HepG2 (cell line): ENCODE data around the gene TMCC2. TPM values are rescaled to one million over a fixed set of nuclear protein-coding genes. Genes with fewer than 3 reads are reported as not detected.

ENCODE experiments used
- ARNTL ChIP-seq: sonication (generic); formaldehyde crosslinking; IDR thresholded peaks from 2 replicates; pipeline ENCODE4 v1.4.0; 2020; ENCODE audit warnings: mild to moderate bottlenecking, missing genetic modification reagents
- ATAD3A ChIP-seq: sonication (generic); formaldehyde crosslinking; IDR thresholded peaks from 2 replicates; pipeline ENCODE4 v1.4.0; 2020; ENCODE audit warnings: missing genetic modification reagents
- HDAC2 ChIP-seq: sonication (generic); formaldehyde crosslinking; IDR thresholded peaks from 2 replicates; pipeline ENCODE4 v1.4.0; 2020; ENCODE audit warnings: missing genetic modification reagents
- HES4 ChIP-seq: sonication (generic); formaldehyde crosslinking; IDR thresholded peaks from 2 replicates; pipeline ENCODE4 v1.9.0; 2021; ENCODE audit warnings: mild to moderate bottlenecking, missing genetic modification reagents, borderline replicate concordance
- HNF4A ChIP-seq: sonication (generic); formaldehyde crosslinking; IDR thresholded peaks from 2 replicates; pipeline ENCODE4 v1.4.0; 2020; ENCODE audit warnings: missing genetic modification reagents
- HNRNPLL ChIP-seq: fragments of 200-400 bp; formaldehyde crosslinking; IDR thresholded peaks from 2 replicates; pipeline ENCODE4 v1.6.1; 2017; ENCODE audit warnings: mild to moderate bottlenecking, low read depth, low read length; ENCODE audit not compliant: poor library complexity, severe bottlenecking
- HOXA9 ChIP-seq: sonication (generic); formaldehyde crosslinking; IDR thresholded peaks from 2 replicates; pipeline ENCODE4 v1.8.1; 2022; ENCODE audit warnings: missing genetic modification reagents, mild to moderate bottlenecking, moderate library complexity, borderline replicate concordance
- IKZF4 ChIP-seq: sonication (generic); formaldehyde crosslinking; IDR thresholded peaks from 2 replicates; pipeline ENCODE4 v1.5.1; 2020; ENCODE audit warnings: borderline replicate concordance, mild to moderate bottlenecking, low read depth, missing genetic modification reagents; ENCODE audit errors: not compliant biosample characterization
- ISX ChIP-seq: sonication (generic); formaldehyde crosslinking; conservative IDR thresholded peaks from 2 replicates; pipeline ENCODE4 v1.5.0; 2020; ENCODE audit warnings: missing genetic modification reagents
- LCORL ChIP-seq, 2 experiments: fragments of 450-650 bp in 1 of 2; sonication (generic) in 1 of 2; formaldehyde crosslinking in 1 of 2; IDR thresholded peaks; 2 replicates each; pipeline versions ENCODE4 v1.5.0 to v1.6.1; 2017 to 2020; ENCODE audit warnings: antibody characterized with exemption in 1 of 2, missing genetic modification reagents in 1 of 2
- MYC ChIP-seq: sonication (generic); formaldehyde crosslinking; IDR thresholded peaks from 2 replicates; pipeline ENCODE4 v1.9.0; 2021; ENCODE audit warnings: missing genetic modification reagents, borderline replicate concordance
- NFE2L1 ChIP-seq: sonication (generic); formaldehyde crosslinking; IDR thresholded peaks from 2 replicates; pipeline ENCODE4 v1.4.0; 2020; ENCODE audit warnings: missing genetic modification reagents, mild to moderate bottlenecking, borderline replicate concordance
- NONO ChIP-seq, 2 experiments: fragments of 450-650 bp in 1 of 2; sonication (generic) in 1 of 2; formaldehyde crosslinking in 1 of 2; IDR thresholded peaks in 1 of 2; conservative IDR thresholded peaks in 1 of 2; 2 replicates each; pipeline versions ENCODE4 v1.6.1 to v1.8.0; 2017 to 2022; ENCODE audit warnings: mild to moderate bottlenecking in 1 of 2, missing genetic modification reagents in 1 of 2, moderate library complexity in 1 of 2
- PAX8 ChIP-seq: sonication (generic); formaldehyde crosslinking; IDR thresholded peaks from 2 replicates; pipeline ENCODE4 v1.8.0; 2022; ENCODE audit warnings: mild to moderate bottlenecking, missing genetic modification reagents, borderline replicate concordance
- RXRB ChIP-seq: IDR thresholded peaks from 2 replicates; pipeline ENCODE4 v1.6.1; 2016; ENCODE audit warnings: borderline replicate concordance, missing genetic modification reagents, missing compliant biosample characterization
- SUZ12 ChIP-seq: fragments of 150-350 bp; IDR thresholded peaks from 2 replicates; pipeline ENCODE4 v1.6.1; 2014; ENCODE audit warnings: low read depth, low read length
- ZFAT ChIP-seq: sonication (generic); formaldehyde crosslinking; conservative IDR thresholded peaks from 2 replicates; pipeline ENCODE4 v1.8.1; 2023; ENCODE audit warnings: missing genetic modification reagents, inconsistent platforms
- ZKSCAN1 ChIP-seq: fragments of 150-350 bp; IDR thresholded peaks from 2 replicates; pipeline ENCODE4 v1.6.1; 2014; ENCODE audit warnings: low read length
- ZNF121 ChIP-seq: sonication (generic); formaldehyde crosslinking; IDR thresholded peaks from 2 replicates; pipeline ENCODE4 v1.5.0; 2020; ENCODE audit warnings: mild to moderate bottlenecking, missing genetic modification reagents
- ZNF260 ChIP-seq: sonication (generic); formaldehyde crosslinking; IDR thresholded peaks from 2 replicates; pipeline ENCODE4 v1.4.0; 2020; ENCODE audit warnings: missing genetic modification reagents, low read depth, mild to moderate bottlenecking, borderline replicate concordance
- ZNF383 ChIP-seq: sonication (generic); formaldehyde crosslinking; IDR thresholded peaks from 2 replicates; pipeline ENCODE4 v1.4.0; 2020; ENCODE audit warnings: missing genetic modification reagents, mild to moderate bottlenecking, borderline replicate concordance
- ZNF550 ChIP-seq: sonication (generic); formaldehyde crosslinking; IDR thresholded peaks from 2 replicates; pipeline ENCODE4 v1.4.0; 2020; ENCODE audit warnings: mild to moderate bottlenecking, missing genetic modification reagents, borderline replicate concordance
- ZNF552 ChIP-seq: sonication (generic); formaldehyde crosslinking; IDR thresholded peaks from 2 replicates; pipeline ENCODE4 v1.9.0; 2022; ENCODE audit warnings: missing genetic modification reagents, mild to moderate bottlenecking, borderline replicate concordance
- ZNF775 ChIP-seq: sonication (generic); formaldehyde crosslinking; IDR thresholded peaks from 2 replicates; pipeline ENCODE4 v1.4.0; 2020; ENCODE audit warnings: missing genetic modification reagents, mild to moderate bottlenecking, moderate library complexity, borderline replicate concordance
- ZNF790 ChIP-seq: sonication (generic); formaldehyde crosslinking; IDR thresholded peaks from 2 replicates; pipeline ENCODE4 v1.8.0; 2022; ENCODE audit warnings: missing genetic modification reagents, mild to moderate bottlenecking, borderline replicate concordance
- polyA plus RNA-seq, 8 experiments: library from polyadenylated mRNA; depleted of rRNA in 3 of 8; stranded (reverse) in 7 of 8; unstranded in 1 of 8; fragments of >200 nt; fragmentation: Illumina TruSeq in 4 of 8; extraction: Trizol in 4 of 8; gene quantifications; 2 replicates each; pipeline versions ENCODE4 v1.2.1 to v1.2.3, GENCODE V29; 2011 to 2016; ENCODE audit warnings: low read depth in 4 of 8, missing spikeins in 1 of 8, mixed read lengths in 1 of 8; ENCODE audit not compliant: insufficient read depth in 1 of 8
- total RNA-seq, 5 experiments: library from RNA; depleted of rRNA; stranded (reverse); fragments of >200 nt; fragmentation: Illumina TruSeq; extraction: Trizol; gene quantifications; 2 replicates each; pipeline ENCODE4 v1.2.3, GENCODE V29; 2016; ENCODE audit warnings: low read depth in 1 of 5
- TF ChIP-seq, protein P1 (sequence below): sonication (generic); formaldehyde crosslinking; IDR thresholded peaks from 2 replicates; pipeline ENCODE4 v1.4.0; 2020; ENCODE audit warnings: missing genetic modification reagents
- TF ChIP-seq, protein P2 (sequence below): sonication (generic); formaldehyde crosslinking; IDR thresholded peaks from 2 replicates; pipeline ENCODE4 v1.8.0; 2022; ENCODE audit warnings: mild to moderate bottlenecking, missing genetic modification reagents
- TF ChIP-seq, protein P3 (sequence below): IDR thresholded peaks from 2 replicates; pipeline ENCODE4 v1.6.1; 2012; ENCODE audit warnings: inconsistent platforms

TMCC2 gene
- total and polyA plus RNA-seq, 2 of the 13 experiments (the other 11 are each of a cell fraction or from before 2014, with no cell fraction given), result 0.12 to 0.24 TPM

DNA sequence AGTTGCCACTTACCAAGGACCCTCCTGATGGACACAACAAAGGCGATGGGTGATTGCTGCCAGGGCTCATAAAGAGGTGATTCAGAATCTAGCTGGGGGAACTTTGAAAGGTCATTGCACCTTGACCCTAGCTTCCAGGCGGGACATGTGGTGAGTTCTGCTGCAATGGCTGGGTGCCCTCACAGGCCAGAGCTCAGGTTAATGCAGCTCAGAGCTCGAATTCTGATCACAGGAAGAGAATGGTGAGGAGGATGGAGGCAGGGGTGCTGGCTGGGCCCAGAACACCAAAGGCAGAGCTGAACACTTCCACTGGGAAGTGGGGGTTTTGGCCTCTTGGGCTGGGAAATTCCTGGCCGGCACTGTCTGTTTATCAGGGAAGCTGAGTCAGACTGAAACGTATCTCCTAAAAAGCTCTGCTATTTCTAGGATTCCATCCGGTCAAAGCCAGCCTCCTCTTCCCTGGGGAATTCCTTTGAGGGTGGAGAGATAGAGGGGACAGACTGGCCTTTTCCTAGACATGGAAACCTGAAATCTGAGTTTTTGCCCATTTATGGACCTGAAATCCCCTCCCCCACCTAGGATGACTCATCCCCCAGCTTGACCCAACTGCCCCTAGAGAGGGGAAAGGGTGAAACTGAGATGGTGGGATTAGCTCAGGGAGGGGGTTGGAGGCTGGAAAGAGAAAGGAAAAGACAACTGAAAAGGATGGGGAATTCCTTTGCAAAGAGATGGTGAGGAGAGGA is 66.6 kb downstream of the TMCC2 start (continued):
- TF ChIP-seq ZNF260 (no peak), ZKSCAN1 (no peak), HOXA9 (no peak), HNF4A (CRISPR knock-in tag) (peak; percentile 90), ZNF383 (no peak), HNRNPLL (no peak), IKZF4 (CRISPR knock-in tag) (no peak), MYC (CRISPR knock-in tag) (peak; percentile 56; the same call in 1 of the 2 replicates), ATAD3A (no peak), RXRB (CRISPR knock-in tag) (peak; percentile 91), ARNTL (CRISPR knock-in tag) (0 out of 2 replicates have a peak, but pooled peaks have one; percentile 46), LCORL (IDR thresholded peaks at IDR 0.05) (peak; percentile 3; the same call in 1 of the 2 replicates), LCORL (CRISPR knock-in tag; IDR thresholded peaks at IDR 0.05) (peak; percentile 89), NONO (IDR thresholded peaks at IDR 0.05) (no peak), NONO (CRISPR knock-in tag; conservative IDR thresholded peaks at IDR 0.05) (peak; percentile 28; the same call in 1 of the 2 replicates), SUZ12 (no peak), ZNF552 (CRISPR knock-in tag) (no peak), HES4 (CRISPR knock-in tag) (no peak), ISX (CRISPR knock-in tag) (no peak), ZNF121 (CRISPR knock-in tag) (no peak), ZFAT (no peak), HDAC2 (CRISPR knock-in tag) (peak; percentile 49; the same call in 1 of the 2 replicates), NFE2L1 (CRISPR knock-in tag) (no peak), ZNF790 (no peak), ZNF550 (no peak), PAX8 (CRISPR knock-in tag) (no peak), ZNF775 (no peak)
- TF ChIP-seq, protein P1, sequence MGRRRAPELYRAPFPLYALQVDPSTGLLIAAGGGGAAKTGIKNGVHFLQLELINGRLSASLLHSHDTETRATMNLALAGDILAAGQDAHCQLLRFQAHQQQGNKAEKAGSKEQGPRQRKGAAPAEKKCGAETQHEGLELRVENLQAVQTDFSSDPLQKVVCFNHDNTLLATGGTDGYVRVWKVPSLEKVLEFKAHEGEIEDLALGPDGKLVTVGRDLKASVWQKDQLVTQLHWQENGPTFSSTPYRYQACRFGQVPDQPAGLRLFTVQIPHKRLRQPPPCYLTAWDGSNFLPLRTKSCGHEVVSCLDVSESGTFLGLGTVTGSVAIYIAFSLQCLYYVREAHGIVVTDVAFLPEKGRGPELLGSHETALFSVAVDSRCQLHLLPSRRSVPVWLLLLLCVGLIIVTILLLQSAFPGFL (CRISPR knock-in tag), result no peak
- TF ChIP-seq, protein P2, sequence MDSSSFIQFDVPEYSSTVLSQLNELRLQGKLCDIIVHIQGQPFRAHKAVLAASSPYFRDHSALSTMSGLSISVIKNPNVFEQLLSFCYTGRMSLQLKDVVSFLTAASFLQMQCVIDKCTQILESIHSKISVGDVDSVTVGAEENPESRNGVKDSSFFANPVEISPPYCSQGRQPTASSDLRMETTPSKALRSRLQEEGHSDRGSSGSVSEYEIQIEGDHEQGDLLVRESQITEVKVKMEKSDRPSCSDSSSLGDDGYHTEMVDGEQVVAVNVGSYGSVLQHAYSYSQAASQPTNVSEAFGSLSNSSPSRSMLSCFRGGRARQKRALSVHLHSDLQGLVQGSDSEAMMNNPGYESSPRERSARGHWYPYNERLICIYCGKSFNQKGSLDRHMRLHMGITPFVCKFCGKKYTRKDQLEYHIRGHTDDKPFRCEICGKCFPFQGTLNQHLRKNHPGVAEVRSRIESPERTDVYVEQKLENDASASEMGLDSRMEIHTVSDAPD, result no peak
- TF ChIP-seq, protein P3, sequence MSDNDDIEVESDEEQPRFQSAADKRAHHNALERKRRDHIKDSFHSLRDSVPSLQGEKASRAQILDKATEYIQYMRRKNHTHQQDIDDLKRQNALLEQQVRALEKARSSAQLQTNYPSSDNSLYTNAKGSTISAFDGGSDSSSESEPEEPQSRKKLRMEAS, result peak; percentile 79
